Measurements from ENCODE around the gene SLC35F1. TPM values are rescaled to one million over a fixed set of nuclear protein-coding genes. Genes with fewer than 3 reads are reported as not detected.

SLC35F1 gene
- total and polyA plus RNA-seq, 8 donors = 0.18 to 4.0 (median 3.4) TPM

DNA sequence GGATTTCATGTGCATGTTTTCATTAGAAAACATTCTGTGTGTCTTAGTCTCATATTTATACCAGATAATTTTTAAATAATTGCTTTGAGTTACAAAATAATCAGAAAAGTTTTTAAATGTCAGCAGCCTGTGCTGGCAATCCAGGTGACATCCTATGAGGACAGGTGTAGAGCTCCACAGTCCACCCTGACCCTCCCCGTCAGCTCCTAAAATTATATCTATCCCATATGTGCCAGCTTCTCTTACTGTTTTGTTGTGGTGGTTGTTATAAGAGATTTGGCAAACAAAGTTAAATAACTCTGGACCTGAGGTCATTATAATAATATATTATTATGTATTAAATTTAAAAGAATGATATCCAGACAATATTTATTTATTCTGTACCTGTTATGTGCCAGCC is 387.8 kb downstream of the SLC35F1 start:
- Histone ChIP-seq H3K4me3 (no peak overlapping the region), H3K27ac (no peak overlapping the region), H3K9me3 (no peaks in the 10 kb centered on the region), H3K36me3 (no peaks in the 10 kb centered on the region), H3K27me3 (no peaks in the 10 kb centered on the region), H3K4me1 (no peaks in the 10 kb centered on the region)
- intact Hi-C loops (cut with DNase I) = no loop called here
- TF ChIP-seq, protein P1, sequence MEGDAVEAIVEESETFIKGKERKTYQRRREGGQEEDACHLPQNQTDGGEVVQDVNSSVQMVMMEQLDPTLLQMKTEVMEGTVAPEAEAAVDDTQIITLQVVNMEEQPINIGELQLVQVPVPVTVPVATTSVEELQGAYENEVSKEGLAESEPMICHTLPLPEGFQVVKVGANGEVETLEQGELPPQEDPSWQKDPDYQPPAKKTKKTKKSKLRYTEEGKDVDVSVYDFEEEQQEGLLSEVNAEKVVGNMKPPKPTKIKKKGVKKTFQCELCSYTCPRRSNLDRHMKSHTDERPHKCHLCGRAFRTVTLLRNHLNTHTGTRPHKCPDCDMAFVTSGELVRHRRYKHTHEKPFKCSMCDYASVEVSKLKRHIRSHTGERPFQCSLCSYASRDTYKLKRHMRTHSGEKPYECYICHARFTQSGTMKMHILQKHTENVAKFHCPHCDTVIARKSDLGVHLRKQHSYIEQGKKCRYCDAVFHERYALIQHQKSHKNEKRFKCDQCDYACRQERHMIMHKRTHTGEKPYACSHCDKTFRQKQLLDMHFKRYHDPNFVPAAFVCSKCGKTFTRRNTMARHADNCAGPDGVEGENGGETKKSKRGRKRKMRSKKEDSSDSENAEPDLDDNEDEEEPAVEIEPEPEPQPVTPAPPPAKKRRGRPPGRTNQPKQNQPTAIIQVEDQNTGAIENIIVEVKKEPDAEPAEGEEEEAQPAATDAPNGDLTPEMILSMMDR (IDR thresholded peaks at IDR 0.05) = no peak
- no peak for ATAC-seq
- no peak for DNase-seq

DNA sequence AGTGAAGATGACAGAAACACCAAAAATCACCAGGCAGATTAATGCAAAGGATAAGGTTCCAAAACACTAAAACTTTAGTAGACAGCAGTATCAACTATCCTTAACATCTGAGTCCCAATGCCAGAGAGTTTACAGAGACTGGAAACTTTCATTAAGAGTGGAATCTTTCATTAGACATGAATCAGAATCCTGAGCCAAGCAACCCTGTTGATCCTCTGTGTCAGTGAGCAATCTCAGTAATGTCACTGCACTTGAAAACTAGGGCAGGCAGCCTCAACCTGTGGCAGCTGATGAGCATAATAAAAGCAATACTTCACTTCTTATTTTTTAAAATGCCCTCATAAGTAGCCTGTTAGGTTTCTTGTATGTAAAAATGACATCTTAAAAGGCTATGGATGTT is 388.3 kb downstream of the SLC35F1 start:
- Histone ChIP-seq H3K36me3 (no peaks in the 10 kb centered on the region), H3K4me3 (no peak overlapping the region), H3K9me3 (no peaks in the 10 kb centered on the region), H3K4me1 (no peaks in the 10 kb centered on the region), H3K27ac (no peak overlapping the region), H3K27me3 (no peaks in the 10 kb centered on the region)
- ATAC-seq (no peak), DNase-seq (no peak)
- intact Hi-C loops (cut with DNase I) = no loop called here
- TF ChIP-seq, protein P1 (IDR thresholded peaks at IDR 0.05) = no peak

DNA sequence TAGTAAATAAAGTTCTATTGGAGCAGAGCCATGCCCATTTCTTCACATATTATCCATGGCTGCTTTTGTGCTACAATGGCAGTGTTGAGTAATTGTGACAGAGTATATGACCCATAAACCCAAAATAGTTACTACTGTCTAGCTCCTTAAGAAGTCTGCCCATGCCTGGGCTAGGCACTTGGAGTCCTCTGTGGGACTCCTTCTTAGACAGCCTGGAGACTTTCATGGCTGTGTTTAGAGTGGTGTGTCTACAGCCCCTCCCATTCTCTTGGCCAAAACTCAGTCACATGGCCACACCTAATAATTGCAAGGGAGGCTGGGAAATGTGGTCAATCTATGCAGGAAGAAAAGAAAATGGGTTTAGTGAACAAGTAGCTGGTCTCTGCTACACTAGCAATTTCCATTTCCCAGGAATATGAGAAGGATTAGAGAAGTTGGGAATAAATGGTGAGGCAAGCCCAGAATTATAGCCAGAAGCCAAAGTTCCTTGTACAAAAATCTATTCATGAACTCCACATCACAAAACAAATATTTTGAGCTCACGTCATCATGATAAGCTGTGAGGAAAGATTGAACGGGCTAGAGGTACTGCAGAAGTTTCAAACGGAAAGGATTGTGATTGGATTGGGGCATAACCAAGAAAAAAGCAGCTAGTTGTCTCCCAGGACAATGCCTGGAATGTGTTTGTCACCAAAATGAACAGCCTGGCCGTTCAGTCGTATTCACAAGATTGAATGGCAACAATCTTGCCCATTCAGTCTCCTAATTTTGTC is 389.3 kb downstream of the SLC35F1 start:
- no peak for DNase-seq
- Histone ChIP-seq H3K27me3 (no peaks in the 10 kb centered on the region), H3K36me3 (no peaks in the 10 kb centered on the region), H3K4me1 (no peaks in the 10 kb centered on the region), H3K9me3 (no peaks in the 10 kb centered on the region), H3K27ac (no peak overlapping the region), H3K4me3 (no peak overlapping the region)
- TF ChIP-seq, protein P1 (IDR thresholded peaks at IDR 0.05) = no peak
- intact Hi-C loops (cut with DNase I) = no loop called here
- ATAC-seq = no peak

DNA sequence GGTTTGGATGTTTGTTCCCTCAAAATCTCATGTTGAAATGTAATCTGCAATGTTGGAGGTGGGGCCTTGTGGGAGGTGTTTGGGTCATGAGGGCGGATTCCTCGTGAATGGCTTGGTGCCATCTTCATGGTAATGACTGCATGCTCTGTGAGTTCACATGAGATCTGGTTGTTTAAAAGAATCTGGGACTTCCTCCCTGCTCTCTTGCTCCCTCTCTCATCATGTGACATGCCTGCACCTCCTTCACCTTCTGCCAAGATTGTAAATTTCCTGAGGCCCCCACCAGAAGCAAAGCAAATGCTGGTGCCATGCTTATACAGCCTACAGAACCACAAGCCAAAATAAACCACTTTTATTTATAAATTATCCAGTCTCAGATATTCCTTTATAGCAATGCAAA is 390.8 kb downstream of the SLC35F1 start:
- H3K4me1 ChIP-seq = no peaks in the 10 kb centered on the region
- ATAC-seq (no peak), DNase-seq (no peak)
- TF ChIP-seq, protein P1 (IDR thresholded peaks at IDR 0.05) = no peak
- no peaks in the 10 kb centered on the region for H3K27me3 ChIP-seq
- no peaks in the 10 kb centered on the region for H3K36me3 ChIP-seq
- intact Hi-C loops (cut with DNase I) = no loop called here
- H3K9me3 ChIP-seq = no peaks in the 10 kb centered on the region
- H3K27ac ChIP-seq = no peak overlapping the region
- no peak overlapping the region for H3K4me3 ChIP-seq

DNA sequence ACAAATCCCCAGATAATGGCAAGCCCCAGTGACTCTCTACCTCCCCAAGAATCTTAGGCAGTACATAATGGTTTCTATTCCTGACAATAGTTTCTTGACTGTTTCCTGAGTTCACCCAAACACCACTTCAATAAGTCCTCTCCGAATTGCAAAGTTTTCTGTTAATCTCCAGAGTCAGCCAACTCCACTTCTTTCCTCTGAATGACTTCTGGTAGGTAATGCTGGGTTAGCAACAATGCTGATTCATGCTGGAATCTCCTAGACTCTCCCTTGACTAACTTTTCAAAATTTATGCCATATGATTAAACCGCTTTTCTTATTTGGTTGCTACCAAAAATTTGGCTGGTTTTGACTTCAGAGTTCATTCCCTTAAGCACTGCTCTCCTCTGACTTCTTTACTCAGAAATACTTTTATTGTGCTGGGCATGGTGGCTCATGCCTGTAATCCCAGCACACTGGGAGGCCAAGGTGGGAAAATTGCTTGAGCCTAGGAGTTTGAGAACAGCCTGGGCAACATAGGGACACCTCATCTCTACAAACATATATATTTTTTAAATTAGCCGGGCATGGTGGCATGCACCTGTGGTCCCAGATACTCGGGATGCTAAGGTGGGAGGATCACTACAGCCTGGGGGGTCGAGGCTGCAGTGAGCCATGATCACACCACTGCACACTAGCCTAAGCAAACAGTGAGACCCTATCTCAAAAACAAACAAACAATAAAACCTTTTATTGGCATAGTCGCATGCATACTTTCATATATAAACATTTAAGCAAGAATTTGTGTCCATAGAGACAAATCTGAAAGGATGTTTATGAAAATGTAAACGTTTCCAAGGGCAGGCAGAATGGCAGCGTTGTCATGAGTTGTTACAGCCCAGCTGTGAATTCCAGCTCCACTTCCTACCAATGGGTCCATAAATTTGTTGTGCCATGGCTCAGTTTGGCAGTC is 391.7 kb downstream of the SLC35F1 start:
- Histone ChIP-seq H3K4me3 (no peak overlapping the region), H3K27ac (no peak overlapping the region), H3K27me3 (no peaks in the 10 kb centered on the region), H3K36me3 (no peaks in the 10 kb centered on the region), H3K4me1 (no peaks in the 10 kb centered on the region), H3K9me3 (no peaks in the 10 kb centered on the region)
- DNase-seq (peak in 2 of 4 donors; percentile 17 to 48), ATAC-seq (no peak)
- intact Hi-C loops (cut with DNase I) = no loop called here
- TF ChIP-seq, protein P1 (IDR thresholded peaks at IDR 0.05) = no peak
